H1 (cell line): ENCODE results near the gene NME9. TPM values are rescaled to one million over a fixed set of nuclear protein-coding genes. Genes with fewer than 3 reads are reported as not detected.

ENCODE experiments used
- CTCF ChIA-PET: fragments of 300-600 bp; sonication (Branson Sonifier 250); formaldehyde crosslinking; loops from one replicate; lab custom pipeline; 2021; ENCODE audit not compliant: partially characterized antibody; lab: Charles Lee
- POLR2A ChIA-PET: fragments of 300-600 bp; sonication (Branson Sonifier 250); formaldehyde crosslinking; loops from one replicate; lab custom pipeline; 2021; ENCODE audit warnings: inconsistent platforms; ENCODE audit not compliant: partially characterized antibody; lab: Charles Lee
- DNase-seq, 2 experiments: peaks; one replicate each; pipeline versions ENCODE4 v3.0.0 to v3.0.0-alpha.2; 2010 to 2022; ENCODE audit warnings: low spot score in 2 of 2, low read depth in 1 of 2, mixed read lengths in 1 of 2
- FAIRE-seq: peaks from 2 replicates; lab custom pipeline; 2011; peaks lifted over from hg19 to GRCh38; lab: Jason Lieb, UNC
- H2AFZ ChIP-seq: 2 replicates; pipeline ENCODE4 v1.8.1; 2012; ENCODE audit warnings: low read length, inconsistent platforms
- H2AK5ac ChIP-seq: 2 replicates; pipeline ENCODE4 v1.6.1; 2013; ENCODE audit warnings: low read depth, low read length
- H2BK120ac ChIP-seq: replicated peaks from 2 replicates; pipeline ENCODE3; 2013; ENCODE audit warnings: low read depth, low read length, inconsistent platforms
- H2BK12ac ChIP-seq: 2 replicates; pipeline ENCODE4 v1.6.1; 2013; ENCODE audit warnings: low read depth, low read length
- H2BK15ac ChIP-seq: 2 replicates; pipeline ENCODE4 v1.6.1; 2013; ENCODE audit warnings: low read length
- H2BK20ac ChIP-seq: 2 replicates; pipeline ENCODE4 v1.6.1; 2013; ENCODE audit warnings: low read length
- H2BK5ac ChIP-seq: 2 replicates; pipeline ENCODE4 v1.6.1; 2013; ENCODE audit warnings: low read depth, low read length
- H3K14ac ChIP-seq: 2 replicates; pipeline ENCODE4 v1.6.1; 2013; ENCODE audit warnings: inconsistent platforms; ENCODE audit not compliant: insufficient read length
- H3K18ac ChIP-seq: 2 replicates; pipeline ENCODE4 v1.6.1; 2013; ENCODE audit warnings: low read length; ENCODE audit errors: extremely low read depth
- H3K23ac ChIP-seq: 2 replicates; pipeline ENCODE4 v1.6.1; 2013; ENCODE audit warnings: inconsistent platforms; ENCODE audit not compliant: insufficient read length
- H3K23me2 ChIP-seq: 2 replicates; pipeline ENCODE4 v1.6.1; 2013; ENCODE audit warnings: low read depth, low read length
- H3K27ac ChIP-seq: 2 replicates; pipeline ENCODE4 v1.6.1; 2011; ENCODE audit warnings: low read depth, low read length, inconsistent platforms
- H3K27me3 ChIP-seq, 4 experiments: replicated peaks in 1 of 4; 1 replicate in 1 of 4; 2 replicates in 3 of 4; pipeline versions ENCODE4 v1.6.1 to v1.8.1; 2011 to 2013; ENCODE audit warnings: low read length in 3 of 4, mild to moderate bottlenecking in 3 of 4, inconsistent platforms in 2 of 4, mixed read lengths in 2 of 4, moderate library complexity in 1 of 4; ENCODE audit not compliant: control insufficient read depth in 3 of 4, insufficient read depth in 3 of 4; ENCODE audit errors: extremely low read depth in 1 of 4
- H3K36me3 ChIP-seq, 4 experiments: 2 replicates each; pipeline versions ENCODE4 v1.6.1 to v1.8.1; 2011 to 2013; ENCODE audit warnings: mild to moderate bottlenecking in 4 of 4, low read length in 3 of 4, moderate library complexity in 2 of 4, control low read depth in 1 of 4, inconsistent platforms in 1 of 4; ENCODE audit not compliant: insufficient read depth in 4 of 4, control insufficient read depth in 2 of 4
- H3K4ac ChIP-seq: replicated peaks from 2 replicates; pipeline ENCODE3; 2013; ENCODE audit warnings: low read length, low read depth, mixed read lengths, inconsistent platforms; ENCODE audit not compliant: insufficient read length
- H3K4me1 ChIP-seq, 4 experiments: replicated peaks in 1 of 4; 1 replicate in 1 of 4; 2 replicates in 3 of 4; pipeline versions ENCODE4 v1.6.1 to v1.8.1; 2011 to 2013; ENCODE audit warnings: low read length in 3 of 4, inconsistent platforms in 2 of 4, mixed read lengths in 1 of 4; ENCODE audit not compliant: insufficient read depth in 4 of 4, control insufficient read depth in 3 of 4
- H3K4me2 ChIP-seq, 2 experiments: 2 replicates each; pipeline versions ENCODE4 v1.6.1 to v1.8.1; 2011 to 2013; ENCODE audit warnings: low read depth in 2 of 2, low read length in 2 of 2, control low read depth in 1 of 2, inconsistent platforms in 1 of 2, mild to moderate bottlenecking in 1 of 2; ENCODE audit not compliant: insufficient read depth in 1 of 2
- H3K4me3 ChIP-seq, 4 experiments: fragments of 200-600, 300-600 bp in 1 of 4; sonication (generic), shearing (Covaris generic), sonication (Bioruptor Twin) in 1 of 4; 2 replicates each; pipeline versions ENCODE4 v1.5.1 to v1.8.1; 2011 to 2016; ENCODE audit warnings: low read length in 4 of 4, low read depth in 3 of 4, control low read depth in 2 of 4, inconsistent platforms in 2 of 4, mild to moderate bottlenecking in 2 of 4, mixed read lengths in 1 of 4, moderate library complexity in 1 of 4; ENCODE audit not compliant: insufficient read depth in 2 of 4; ENCODE audit errors: extremely low read depth in 1 of 4
- H3K56ac ChIP-seq: replicated peaks from 2 replicates; pipeline ENCODE3; 2013; ENCODE audit warnings: low read depth, mild to moderate bottlenecking, mixed read lengths, low read length, inconsistent platforms; ENCODE audit not compliant: insufficient read length
- H3K79me1 ChIP-seq: 2 replicates; pipeline ENCODE4 v1.6.1; 2013; ENCODE audit warnings: low read depth, low read length, control low read depth
- H3K79me2 ChIP-seq, 2 experiments: 2 replicates each; pipeline versions ENCODE4 v1.6.1 to v1.8.1; 2012 to 2013; ENCODE audit warnings: low read length in 2 of 2, mild to moderate bottlenecking in 2 of 2, inconsistent platforms in 1 of 2; ENCODE audit not compliant: insufficient read depth in 2 of 2, control insufficient read depth in 1 of 2
- H3K9ac ChIP-seq, 4 experiments: replicated peaks in 1 of 4; 1 replicate in 1 of 4; 2 replicates in 3 of 4; pipeline versions ENCODE4 v1.6.1 to v1.8.1; 2011 to 2013; ENCODE audit warnings: low read depth in 3 of 4, low read length in 3 of 4, control low read depth in 2 of 4, mild to moderate bottlenecking in 2 of 4, moderate library complexity in 2 of 4, inconsistent platforms in 1 of 4; ENCODE audit errors: extremely low read depth in 1 of 4
- H3K9me3 ChIP-seq, 2 experiments: 2 replicates each; pipeline versions ENCODE4 v1.6.1 to v1.8.1; 2012 to 2013; ENCODE audit warnings: mild to moderate bottlenecking in 2 of 2, moderate library complexity in 2 of 2, control low read depth in 1 of 2, inconsistent platforms in 1 of 2, low read depth in 1 of 2, low read length in 1 of 2, mixed read lengths in 1 of 2; ENCODE audit not compliant: insufficient read depth in 2 of 2
- H4K20me1 ChIP-seq, 2 experiments: replicated peaks in 1 of 2; 2 replicates each; pipeline versions ENCODE3 to v1.8.1; 2011 to 2013; ENCODE audit warnings: inconsistent platforms in 2 of 2, low read length in 2 of 2, mild to moderate bottlenecking in 1 of 2; ENCODE audit not compliant: insufficient read depth in 2 of 2, control insufficient read depth in 1 of 2
- H4K5ac ChIP-seq: 2 replicates; pipeline ENCODE4 v1.6.1; 2013; ENCODE audit warnings: low read length, low read depth, mixed read lengths, inconsistent platforms; ENCODE audit not compliant: insufficient read length
- H4K8ac ChIP-seq: 2 replicates; pipeline ENCODE4 v1.8.0; 2013; ENCODE audit warnings: mild to moderate bottlenecking, moderate library complexity, low read length, inconsistent platforms; ENCODE audit not compliant: insufficient read depth; ENCODE audit errors: extremely low read depth
- H4K91ac ChIP-seq: replicated peaks from 2 replicates; pipeline ENCODE3; 2013; ENCODE audit warnings: low read length, mixed read lengths, inconsistent platforms; ENCODE audit not compliant: insufficient read length
- CTCF ChIP-seq, 3 experiments: IDR thresholded peaks; 1 replicate in 2 of 3; 2 replicates in 1 of 3; pipeline versions ENCODE4 v1.5.1 to v1.6.1; 2011; ENCODE audit warnings: low read length in 3 of 3, mild to moderate bottlenecking in 3 of 3, inconsistent platforms in 2 of 3, low read depth in 1 of 3, moderate library complexity in 1 of 3; ENCODE audit not compliant: insufficient read depth in 1 of 3; ENCODE audit errors: control extremely low read depth in 1 of 3
- FOSL1 ChIP-seq: IDR thresholded peaks from 2 replicates; pipeline ENCODE4 v1.6.1; 2011; ENCODE audit warnings: mild to moderate bottlenecking, low read depth, low read length, moderate library complexity; ENCODE audit not compliant: insufficient read depth
- KDM4A ChIP-seq: IDR thresholded peaks from one replicate; pipeline ENCODE4 v1.7.1; 2012; ENCODE audit warnings: low read depth, mild to moderate bottlenecking, moderate library complexity, low read length, inconsistent platforms; ENCODE audit not compliant: severe bottlenecking
- KDM5A ChIP-seq: fragments of 200-600 bp; IDR thresholded peaks from 2 replicates; pipeline ENCODE4 v1.7.1; 2012; ENCODE audit warnings: mild to moderate bottlenecking, low read length, inconsistent platforms, mixed read lengths
- RFX5 ChIP-seq: IDR thresholded peaks from 2 replicates; pipeline ENCODE4 v1.6.1; 2011; ENCODE audit warnings: low read depth, low read length, improper control_type of control experiment, borderline replicate concordance
- SAP30 ChIP-seq: fragments of 300-600 bp; sonication (generic); IDR thresholded peaks from 2 replicates; pipeline ENCODE4 v1.7.1; 2012; ENCODE audit warnings: low read length, moderate library complexity, mild to moderate bottlenecking, inconsistent platforms; ENCODE audit not compliant: insufficient read depth, insufficient replicate concordance
- SIX5 ChIP-seq: IDR thresholded peaks from 2 replicates; pipeline ENCODE4 v1.6.1; 2011; ENCODE audit warnings: mild to moderate bottlenecking, low read depth, low read length
- USF2 ChIP-seq: IDR thresholded peaks from 2 replicates; pipeline ENCODE4 v1.6.1; 2011; ENCODE audit warnings: low read length, improper control_type of control experiment
- WGBS, 2 experiments: shearing (Covaris generic) in 1 of 2; methylation state at CpG; one replicate each; pipeline versions ENCODE4 v1.1.6 to v1.1.7; 2013 to 2015; ENCODE audit warnings: low lambda C conversion rate in 2 of 2, mixed read lengths in 2 of 2, inconsistent platforms in 1 of 2, low coverage in 1 of 2, missing lambda C conversion rate in 1 of 2; ENCODE audit not compliant: insufficient replicate concordance in 2 of 2, insufficient coverage in 1 of 2, insufficient read length in 1 of 2; ENCODE audit errors: extremely low coverage in 1 of 2, missing lambda C conversion rate in 1 of 2; 5-methylcytosine and 5-hydroxymethylcytosine counted together
- polyA plus RNA-seq, 7 experiments: library from polyadenylated mRNA; depleted of rRNA in 3 of 7; stranded (reverse) in 5 of 7; unstranded in 2 of 7; fragments of >200 nt in 5 of 7; fragments of 200-250 nt in 2 of 7; gene quantifications; 1 replicate in 5 of 7; 2 replicates in 1 of 7; 4 replicates in 1 of 7; pipeline versions ENCODE4 v1.2.1 to v1.2.3, GENCODE V29; 2011 to 2013; ENCODE audit warnings: missing spikeins in 2 of 7, mixed read lengths in 2 of 7
- total RNA-seq: library from RNA; stranded (reverse); fragmentation: NEBNext Ultra II Directional; extraction: Animal tissue kit (Norgen Biotek cat#: 25700); gene quantifications from 2 replicates; pipeline ENCODE4 v1.2.1, GENCODE V29; 2021

Gene NME9
- total and polyA plus RNA-seq, 2 of the 8 experiments (the other 6 are each of a cell fraction or from before 2014, with no cell fraction given), result 0.11 TPM; not detected in 1

GRCh38 chr3:138256022-138256421, 73.6 kb downstream of the NME9 start:
- Histone ChIP-seq H3K4me3 (no peak overlapping the region), H4K20me1 (no peaks in the 10 kb centered on the region), H4K5ac (no peak overlapping the region), H3K18ac (no peak overlapping the region), H3K36me3 (no peaks in the 10 kb centered on the region), H2BK12ac (no peak overlapping the region), H3K23ac (no peak overlapping the region), H2BK15ac (no peak overlapping the region), H2BK120ac (no peak overlapping the region), H2BK20ac (no peak overlapping the region), H3K56ac (no peak overlapping the region), H3K27ac (no peak overlapping the region), H2AFZ (no peak overlapping the region), H3K9me3 (no peaks in the 10 kb centered on the region), H3K4ac (no peak overlapping the region), H3K4me2 (no peak overlapping the region), H3K79me1 (no peaks in the 10 kb centered on the region), H2AK5ac (no peak overlapping the region), H3K4me1 (no peaks in the 10 kb centered on the region), H3K79me2 (no peaks in the 10 kb centered on the region), H3K27me3 (no peaks in the 10 kb centered on the region), H4K91ac (no peak overlapping the region), H3K14ac (no peak overlapping the region), H2BK5ac (no peak overlapping the region)
- POLR2A ChIA-PET, result interaction anchor here (1.3 kb wide), 1 partner anchor 82 kb away, joined by 4 read pairs; no protein-coding TSS in a partner anchor
- no peak for DNase-seq
- CTCF ChIA-PET, result interaction anchor here (0.9 to 1.7 kb wide), 2 partner anchors 8 to 75 kb away, joined by 3 to 7 read pairs; no protein-coding TSS in a partner anchor
- no peak for FAIRE-seq
- TF ChIP-seq CTCF (IDR thresholded peaks at IDR 0.05; ENCODE audit: control extremely low read depth in 1 of 3, insufficient read depth in 1 of 3, low read depth in 1 of 3, low read length in 3 of 3) (no peak), SIX5 (no peak), RFX5 (no peak), KDM4A (no peak), KDM5A (no peak), USF2 (no peak), SAP30 (no peak), FOSL1 (no peak)
- TF ChIP-seq, all 59 proteins: peak for 0
- WGBS, 2 experiments, result 92% methylated on average over 1 of the region's 1 CpG; no CpG with 5 or more reads in 1 of the 2 experiments
- H4K8ac ChIP-seq, result no peak overlapping the region
- H3K23me2 ChIP-seq, result no peaks in the 10 kb centered on the region
- no peak overlapping the region for H3K9ac ChIP-seq
